Keratinocyte (primary cell): ENCODE results near the gene CNPY1. TPM values are rescaled to one million over a fixed set of nuclear protein-coding genes. Genes with fewer than 3 reads are reported as not detected.

ENCODE experiments used
- DNase-seq: peaks from one replicate; pipeline ENCODE4 v3.0.0-alpha.2; 2011; ENCODE audit warnings: low read depth, missing footprints, low spot score
- FAIRE-seq: peaks from 2 replicates; lab custom pipeline; 2011; peaks lifted over from hg19 to GRCh38; lab: Jason Lieb, UNC
- H2AFZ ChIP-seq: 2 replicates; pipeline ENCODE4 v1.6.0; 2012; ENCODE audit warnings: low read length, control low read depth, inconsistent platforms; ENCODE audit not compliant: control insufficient read depth
- H3K27ac ChIP-seq: 2 replicates; pipeline ENCODE4 v1.5.1; 2011; ENCODE audit warnings: low read length; ENCODE audit not compliant: control insufficient read depth, insufficient read depth
- H3K27me3 ChIP-seq: 3 replicates; pipeline ENCODE4 v1.6.0; 2011; ENCODE audit warnings: low read length; ENCODE audit not compliant: control insufficient read depth, insufficient read depth; ENCODE audit errors: extremely low read depth
- H3K36me3 ChIP-seq, 2 experiments: 2 replicates in 1 of 2; 3 replicates in 1 of 2; pipeline ENCODE4 v1.5.1; 2011; ENCODE audit warnings: low read length in 2 of 2, mild to moderate bottlenecking in 1 of 2; ENCODE audit not compliant: control insufficient read depth in 2 of 2, insufficient read depth in 2 of 2; ENCODE audit errors: extremely low read depth in 1 of 2
- H3K4me1 ChIP-seq: 3 replicates; pipeline ENCODE4 v1.5.1; 2011; ENCODE audit warnings: low read length; ENCODE audit not compliant: control insufficient read depth, insufficient read depth; ENCODE audit errors: extremely low read depth
- H3K4me2 ChIP-seq: 3 replicates; pipeline ENCODE4 v1.6.0; 2011; ENCODE audit warnings: low read depth, low read length; ENCODE audit not compliant: control insufficient read depth, insufficient read depth; ENCODE audit errors: extremely low read depth
- H3K4me3 ChIP-seq, 3 experiments: fragments of 200-600 bp in 1 of 3; sonication (generic) in 1 of 3; 2 replicates in 2 of 3; 3 replicates in 1 of 3; pipeline ENCODE4 v1.5.1; 2011 to 2016; ENCODE audit warnings: low read length in 3 of 3, mild to moderate bottlenecking in 3 of 3, control low read depth in 2 of 3, inconsistent platforms in 1 of 3, low read depth in 1 of 3, mixed read lengths in 1 of 3, mixed run types in 1 of 3, moderate library complexity in 1 of 3; ENCODE audit not compliant: control insufficient read depth in 2 of 3, insufficient read depth in 2 of 3; ENCODE audit errors: extremely low read depth in 1 of 3
- H3K79me2 ChIP-seq: 2 replicates; pipeline ENCODE4 v1.6.0; 2012; ENCODE audit warnings: low read length; ENCODE audit not compliant: control insufficient read depth, insufficient read depth
- H3K9ac ChIP-seq: 3 replicates; pipeline ENCODE4 v1.6.0; 2011; ENCODE audit warnings: low read length; ENCODE audit not compliant: control insufficient read depth, insufficient read depth; ENCODE audit errors: extremely low read depth
- H3K9me1 ChIP-seq: 3 replicates; pipeline ENCODE4 v1.6.0; 2011; ENCODE audit warnings: low read length; ENCODE audit not compliant: control insufficient read depth, insufficient read depth; ENCODE audit errors: extremely low read depth
- H3K9me3 ChIP-seq: 2 replicates; pipeline ENCODE4 v1.5.1; 2012; ENCODE audit warnings: low read depth, low read length; ENCODE audit not compliant: control insufficient read depth
- H4K20me1 ChIP-seq: 3 replicates; pipeline ENCODE4 v1.6.0; 2011; ENCODE audit warnings: low read length; ENCODE audit not compliant: control insufficient read depth, insufficient read depth; ENCODE audit errors: extremely low read depth
- CTCF ChIP-seq, 3 experiments: IDR thresholded peaks in 1 of 3; conservative IDR thresholded peaks in 1 of 3; optimal IDR thresholded peaks in 1 of 3; 2 replicates in 2 of 3; 3 replicates in 1 of 3; pipeline versions ENCODE3 to v1.5.1; 2011; ENCODE audit warnings: low read length in 3 of 3, mild to moderate bottlenecking in 3 of 3, moderate library complexity in 2 of 3, control low read depth in 1 of 3, inconsistent platforms in 1 of 3; ENCODE audit not compliant: insufficient read depth in 2 of 3; ENCODE audit errors: extremely low read depth in 1 of 3
- EZH2 ChIP-seq: IDR thresholded peaks from one replicate; pipeline ENCODE4 v1.6.1; 2012; ENCODE audit warnings: inconsistent platforms, mild to moderate bottlenecking, low read length, moderate library complexity
- dilution Hi-C: fragments of 300-500 bp; cut with MboI; formaldehyde crosslinking; loops from one replicate; pipeline ENCODE4 v1.7.0; 2020; ENCODE audit warnings: low sequenced_read_pairs; ENCODE audit not compliant: extremely low pct_ligation_motif_present
- polyA plus RNA-seq, 5 experiments: library from polyadenylated mRNA; depleted of rRNA in 3 of 5; stranded (reverse) in 3 of 5; stranded (forward) in 1 of 5; unstranded in 1 of 5; fragments of >200 nt; gene quantifications; 1 replicate in 1 of 5; 2 replicates in 3 of 5; 3 replicates in 1 of 5; pipeline versions ENCODE4 v1.2.1 to v1.2.3, GENCODE V29; 2011 to 2012; ENCODE audit warnings: missing spikeins in 2 of 5, low read depth in 1 of 5, low replicate concordance in 1 of 5

The CNPY1 gene
- polyA plus RNA-seq, 1 donor (not counting 4 experiments of a cell fraction or from before 2014, with no cell fraction given), result not detected

GRCh38 chr7:155518633-155519032, 27.7 kb downstream of the CNPY1 start:
- H3K36me3 ChIP-seq, result no peaks in the 10 kb centered on the region
- dilution Hi-C loops, result no loop called here
- H4K20me1 ChIP-seq, result no peaks in the 10 kb centered on the region
- H2AFZ ChIP-seq, result no peak overlapping the region
- H3K9ac ChIP-seq, result no peak overlapping the region
- no peaks in the 10 kb centered on the region for H3K4me1 ChIP-seq
- no peak for DNase-seq
- no peak overlapping the region for H3K4me3 ChIP-seq
- H3K27me3 ChIP-seq, result peaks cover 11% of the 10 kb centered on the region
- no peak overlapping the region for H3K4me2 ChIP-seq
- H3K27ac ChIP-seq, result no peak overlapping the region
- H3K79me2 ChIP-seq, result no peaks in the 10 kb centered on the region
- H3K9me1 ChIP-seq, result no peaks in the 10 kb centered on the region
- TF ChIP-seq CTCF (optimal IDR thresholded peaks at IDR 0.05 in 1 of 3, IDR thresholded peaks at IDR 0.05 in 1 of 3, conservative IDR thresholded peaks at IDR 0.05 in 1 of 3; ENCODE audit: extremely low read depth in 1 of 3, insufficient read depth in 2 of 3, low read length in 3 of 3), result no peak
- TF ChIP-seq EZH2, result no peak
- FAIRE-seq, result no peak
- no peaks in the 10 kb centered on the region for H3K9me3 ChIP-seq

- DNase-seq (no peak), FAIRE-seq (no peak)
- no peaks in the 10 kb centered on the region for H3K9me1 ChIP-seq
- peaks cover 11% of the 10 kb centered on the region for H3K27me3 ChIP-seq
- no peak overlapping the region for H3K4me3 ChIP-seq
- H3K27ac ChIP-seq, result no peak overlapping the region
- H4K20me1 ChIP-seq, result no peaks in the 10 kb centered on the region
- no peak overlapping the region for H3K9ac ChIP-seq
- dilution Hi-C loops, result no loop called here
- no peaks in the 10 kb centered on the region for H3K79me2 ChIP-seq
- no peaks in the 10 kb centered on the region for H3K9me3 ChIP-seq
- H2AFZ ChIP-seq, result no peak overlapping the region
- no peak overlapping the region for H3K4me2 ChIP-seq
- H3K36me3 ChIP-seq, result no peaks in the 10 kb centered on the region
- TF ChIP-seq CTCF (optimal IDR thresholded peaks at IDR 0.05 in 1 of 3, IDR thresholded peaks at IDR 0.05 in 1 of 3, conservative IDR thresholded peaks at IDR 0.05 in 1 of 3; ENCODE audit: extremely low read depth in 1 of 3, insufficient read depth in 2 of 3, low read length in 3 of 3), result no peak
- TF ChIP-seq EZH2, result no peak
- no peaks in the 10 kb centered on the region for H3K4me1 ChIP-seq
Measured at GRCh38 chr7:155517969-155518368, 28.4 kb downstream of the CNPY1 start.
